Measurements from ENCODE around the gene TSNAX. TPM values are rescaled to one million over a fixed set of nuclear protein-coding genes. Genes with fewer than 3 reads are reported as not detected.

Gene TSNAX
- total and polyA plus RNA-seq, 12 donors = 11.6 to 98.3 (median 42.2) TPM

DNA sequence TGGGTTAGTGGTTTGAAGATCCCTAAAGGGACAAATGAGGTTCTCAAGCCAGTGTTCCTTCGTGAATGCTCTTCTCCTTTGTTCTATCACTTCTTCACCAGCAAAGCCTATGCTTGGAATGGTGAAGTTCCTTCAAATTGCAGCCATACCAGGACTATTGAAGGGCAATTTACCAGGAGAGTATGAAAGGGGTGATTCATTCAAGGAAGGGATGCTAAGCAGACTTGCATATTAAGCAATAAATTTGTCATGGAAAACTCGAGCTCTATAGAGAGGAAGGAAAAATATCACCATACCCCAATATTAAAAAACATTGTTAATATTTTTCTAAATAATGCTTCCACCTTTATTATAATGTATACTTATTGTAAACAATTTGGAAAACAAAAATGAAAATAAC, 9.3 kb upstream of the TSNAX start:
- Histone ChIP-seq H3K27me3 (no peaks in the 10 kb centered on the region), H3K4me3 (no peak overlapping the region), H3K36me3 (replicated peaks in 1 of 2) (no peaks in the 10 kb centered on the region), H3K9me3 (replicated peaks in 1 of 3) (no peaks in the 10 kb centered on the region), H3K27ac (no peak overlapping the region), H3K4me1 (replicated peaks in 1 of 2) (no peaks in the 10 kb centered on the region)
- intact Hi-C loops (cut with DNase I) = no loop called here
- TF ChIP-seq POLR2A (IDR thresholded peaks at IDR 0.05) = no peak
- 65 to 79% (median 72%) methylated on average over 2 of the region's 2 CpGs for WGBS, 4 donors
- no peak for DNase-seq

DNA sequence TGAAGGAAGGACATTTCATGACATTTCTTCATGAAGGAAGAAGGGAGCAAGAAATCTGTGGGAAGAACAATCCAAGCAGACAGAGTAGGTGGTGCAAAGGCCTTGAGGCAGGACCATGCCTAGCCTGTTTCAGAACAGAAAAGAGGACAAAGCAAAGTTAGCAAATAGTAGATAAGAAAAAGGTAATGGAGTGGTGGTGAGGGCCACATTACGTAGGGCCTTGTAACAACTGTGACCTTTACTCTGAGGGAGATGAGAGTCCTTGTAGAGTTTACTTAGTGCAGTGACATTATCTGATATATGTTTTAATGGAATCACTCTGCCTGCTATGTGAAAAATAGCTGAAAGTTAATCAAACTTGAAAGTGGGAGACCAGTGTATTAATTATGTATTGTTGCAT, 6.4 kb upstream of the TSNAX start:
- TF ChIP-seq, protein P1, sequence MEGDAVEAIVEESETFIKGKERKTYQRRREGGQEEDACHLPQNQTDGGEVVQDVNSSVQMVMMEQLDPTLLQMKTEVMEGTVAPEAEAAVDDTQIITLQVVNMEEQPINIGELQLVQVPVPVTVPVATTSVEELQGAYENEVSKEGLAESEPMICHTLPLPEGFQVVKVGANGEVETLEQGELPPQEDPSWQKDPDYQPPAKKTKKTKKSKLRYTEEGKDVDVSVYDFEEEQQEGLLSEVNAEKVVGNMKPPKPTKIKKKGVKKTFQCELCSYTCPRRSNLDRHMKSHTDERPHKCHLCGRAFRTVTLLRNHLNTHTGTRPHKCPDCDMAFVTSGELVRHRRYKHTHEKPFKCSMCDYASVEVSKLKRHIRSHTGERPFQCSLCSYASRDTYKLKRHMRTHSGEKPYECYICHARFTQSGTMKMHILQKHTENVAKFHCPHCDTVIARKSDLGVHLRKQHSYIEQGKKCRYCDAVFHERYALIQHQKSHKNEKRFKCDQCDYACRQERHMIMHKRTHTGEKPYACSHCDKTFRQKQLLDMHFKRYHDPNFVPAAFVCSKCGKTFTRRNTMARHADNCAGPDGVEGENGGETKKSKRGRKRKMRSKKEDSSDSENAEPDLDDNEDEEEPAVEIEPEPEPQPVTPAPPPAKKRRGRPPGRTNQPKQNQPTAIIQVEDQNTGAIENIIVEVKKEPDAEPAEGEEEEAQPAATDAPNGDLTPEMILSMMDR (IDR thresholded peaks at IDR 0.05) = no peak
- TF ChIP-seq POLR2A (IDR thresholded peaks at IDR 0.05) = no peak
- WGBS, 4 donors = 71 to 83% (median 77%) methylated on average over 1 of the region's 1 CpG
- H3K27me3 ChIP-seq = no peaks in the 10 kb centered on the region
- H3K27ac ChIP-seq = no peak overlapping the region
- no peak for DNase-seq
- no peaks in the 10 kb centered on the region for H3K4me1 ChIP-seq (replicated peaks in 1 of 2)
- H3K9me3 ChIP-seq (replicated peaks in 1 of 3) = no peaks in the 10 kb centered on the region
- intact Hi-C loops (cut with DNase I) = no loop called here
- H3K4me3 ChIP-seq = no peak overlapping the region
- no peaks in the 10 kb centered on the region for H3K36me3 ChIP-seq (replicated peaks in 1 of 2)

- Histone ChIP-seq H3K9me3 (replicated peaks in 1 of 3) (no peaks in the 10 kb centered on the region), H3K4me3 (no peak overlapping the region), H3K27me3 (no peaks in the 10 kb centered on the region), H3K4me1 (replicated peaks in 1 of 2) (peaks cover 0 to 5% of the 10 kb centered on the region in 2 donors), H3K36me3 (replicated peaks in 1 of 2) (no peaks in the 10 kb centered on the region), H3K27ac (peak overlapping the region in 1 of 5 donors; percentile 39)
- 87 to 96% (median 93%) methylated on average over 2 of the region's 2 CpGs for WGBS, 4 donors
- intact Hi-C loops (cut with DNase I) = no loop called here
- TF ChIP-seq, protein P1 (IDR thresholded peaks at IDR 0.05) = no peak
- no peak for TF ChIP-seq POLR2A (IDR thresholded peaks at IDR 0.05)
- no peak for DNase-seq
Measured at GRCh38 chr1:231522931-231523642, 5.4 kb upstream of the TSNAX start.

DNA sequence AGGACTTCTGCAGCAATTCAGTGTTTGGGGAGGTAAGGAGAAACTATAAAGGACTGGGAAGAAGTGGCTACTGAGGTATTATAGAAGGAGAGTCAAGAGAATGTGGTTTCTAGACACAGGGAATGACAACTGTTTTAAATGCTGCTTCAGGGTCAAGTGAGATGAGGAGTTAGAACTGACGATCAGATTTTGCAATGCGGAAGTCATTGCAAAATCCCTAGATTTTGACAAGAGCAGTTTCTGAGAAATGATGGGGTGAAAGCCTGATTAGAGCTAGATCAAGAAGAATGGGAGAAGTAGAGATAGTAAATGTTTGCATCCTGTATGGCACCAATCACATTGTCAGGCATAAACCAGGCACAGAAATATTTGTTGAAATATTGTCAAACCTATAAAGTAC, 4.7 kb upstream of the TSNAX start:
- Histone ChIP-seq H3K27ac (peak overlapping the region in 2 of 5 donors; percentile 13 to 39), H3K36me3 (replicated peaks in 1 of 2) (no peaks in the 10 kb centered on the region), H3K4me3 (no peak overlapping the region), H3K9me3 (replicated peaks in 1 of 3) (no peaks in the 10 kb centered on the region), H3K27me3 (no peaks in the 10 kb centered on the region), H3K4me1 (replicated peaks in 1 of 2) (peaks cover 0 to 5% of the 10 kb centered on the region in 2 donors)
- WGBS, 4 donors = 45 to 52% (median 47%) methylated on average over 2 of the region's 2 CpGs
- TF ChIP-seq, protein P1 (IDR thresholded peaks at IDR 0.05) = no peak
- TF ChIP-seq POLR2A (IDR thresholded peaks at IDR 0.05) = no peak
- intact Hi-C loops (cut with DNase I) = no loop called here
- DNase-seq = peak in 1 of 7 donors; percentile 46

- no peak for TF ChIP-seq POLR2A (IDR thresholded peaks at IDR 0.05)
- TF ChIP-seq, protein P1 (IDR thresholded peaks at IDR 0.05) = no peak
- Histone ChIP-seq H3K4me1 (replicated peaks in 1 of 2) (peaks cover 8 to 26% of the 10 kb centered on the region in 2 donors), H3K9me3 (replicated peaks in 1 of 3) (no peaks in the 10 kb centered on the region), H3K36me3 (replicated peaks in 1 of 2) (peaks cover 0 to 6% of the 10 kb centered on the region in 2 donors), H3K4me3 (no peak overlapping the region), H3K27ac (no peak overlapping the region), H3K27me3 (no peaks in the 10 kb centered on the region)
- no peak for DNase-seq
- intact Hi-C loops (cut with DNase I) = no loop called here
Measured at GRCh38 chr1:231526536-231526935, 1.9 kb upstream of the TSNAX start.

All from adrenal gland (tissue), 12 donors.